Measurements from ENCODE around the gene WFS1. TPM values are rescaled to one million over a fixed set of nuclear protein-coding genes. Genes with fewer than 3 reads are reported as not detected.

The WFS1 gene
- total RNA-seq, 1 donor from 2014 or later: 107 TPM

Other genes with a start within 250 kb of the WFS1 start
- gene JAKMIP1, start 69.3 kb upstream of the WFS1 start, total RNA-seq: not detected in 2 replicates
- gene PPP2R2C, start 202.8 kb downstream of the WFS1 start, total RNA-seq: 0.22 and 0.60 TPM in 2 replicates